Amygdala (tissue), 56 donors: ENCODE measurements around the gene IQCK.
A peak's percentile ranks its signal among the peaks of the same experiment; 100 is the strongest.

Source experiments
- DNase-seq, 56 donors: peaks; one replicate each; lab custom pipeline; 2025; lab: John Stamatoyannopoulos, UW

The IQCK gene

GRCh38 chr16:19753815-19754643 lies 36.0 kb downstream of the IQCK start:
- DNase-seq, result no peak

- no peak for DNase-seq
These were observed 36.6 kb downstream of the IQCK start for GRCh38 chr16:19754644-19755036.

- DNase-seq, result no peak
These were observed 37.2 kb downstream of the IQCK start for GRCh38 chr16:19755268-19755667.

- DNase-seq, result no peak
These were observed 39.0 kb downstream of the IQCK start for GRCh38 chr16:19757026-19757425.

GRCh38 chr16:19757762-19758595 lies 39.9 kb downstream of the IQCK start:
- peak in 29 of 56 donors; percentile 7 to 72 (median 25) for DNase-seq

GRCh38 chr16:19760356-19761060 lies 42.4 kb downstream of the IQCK start:
- DNase-seq, result no peak

GRCh38 chr16:19765860-19766553 lies 47.9 kb downstream of the IQCK start:
- peak; percentile 10 to 95 (median 76) for DNase-seq

GRCh38 chr16:19766554-19766884 lies 48.4 kb downstream of the IQCK start:
- peak in 5 of 56 donors; percentile 50 to 77 (median 60) for DNase-seq

GRCh38 chr16:19766988-19767387 lies 48.9 kb downstream of the IQCK start:
- DNase-seq, result no peak

- no peak for DNase-seq
These were observed 49.4 kb downstream of the IQCK start for GRCh38 chr16:19767497-19767896.

- no peak for DNase-seq
These were observed 51.2 kb downstream of the IQCK start for GRCh38 chr16:19769239-19769638.

GRCh38 chr16:19771040-19771439 lies 53.0 kb downstream of the IQCK start:
- DNase-seq, result no peak

GRCh38 chr16:19771796-19772195 lies 53.7 kb downstream of the IQCK start:
- DNase-seq, result peak in 2 of 56 donors; percentile 11 to 16

- no peak for DNase-seq
These were observed 56.0 kb downstream of the IQCK start for GRCh38 chr16:19774024-19774423.

GRCh38 chr16:19776147-19776546 lies 58.1 kb downstream of the IQCK start:
- DNase-seq, result no peak

GRCh38 chr16:19776565-19776964 lies 58.5 kb downstream of the IQCK start:
- no peak for DNase-seq

- no peak for DNase-seq
These were observed 62.2 kb downstream of the IQCK start for GRCh38 chr16:19780321-19780720.

- DNase-seq, result no peak
These were observed 63.2 kb downstream of the IQCK start for GRCh38 chr16:19781226-19781625.

- DNase-seq, result peak in 4 of 56 donors; percentile 10 to 20 (median 16)
These were observed 65.5 kb downstream of the IQCK start for GRCh38 chr16:19783363-19784182.
